GM21447 (cell line): ENCODE data around the gene DENND2C.
"Not testable (repeated sequence)": the region's sequence is repeated elsewhere in the genome, so short reads cannot be mapped to it uniquely, and the experiment has no call there.

Source experiments
- ATAC-seq: cut with Tn5 transposase; IDR thresholded peaks from one replicate; pipeline ENCODE4 v1.9.1; 2021; ENCODE audit not compliant: unreplicated experiment

The DENND2C gene

DNA sequence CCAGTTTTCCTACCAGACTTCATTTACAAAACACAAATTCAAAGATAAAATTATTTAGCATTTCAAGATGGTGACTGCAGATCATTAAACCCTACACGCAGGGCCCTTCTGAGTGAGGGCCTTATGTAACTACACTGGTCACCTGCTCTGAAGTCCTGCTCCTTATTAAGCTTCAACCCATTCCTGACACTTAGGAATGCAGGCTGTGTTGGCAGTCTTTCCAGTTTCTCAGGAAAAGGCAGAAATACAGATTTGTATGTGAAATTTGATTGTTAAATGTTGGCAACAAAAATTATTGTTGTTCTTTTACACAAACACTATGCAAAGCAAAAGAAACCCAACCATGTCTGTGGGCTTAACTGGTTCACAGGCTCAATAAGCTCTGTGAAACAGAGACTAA, 62.6 kb downstream of the DENND2C start:
- ATAC-seq: no peak

DNA sequence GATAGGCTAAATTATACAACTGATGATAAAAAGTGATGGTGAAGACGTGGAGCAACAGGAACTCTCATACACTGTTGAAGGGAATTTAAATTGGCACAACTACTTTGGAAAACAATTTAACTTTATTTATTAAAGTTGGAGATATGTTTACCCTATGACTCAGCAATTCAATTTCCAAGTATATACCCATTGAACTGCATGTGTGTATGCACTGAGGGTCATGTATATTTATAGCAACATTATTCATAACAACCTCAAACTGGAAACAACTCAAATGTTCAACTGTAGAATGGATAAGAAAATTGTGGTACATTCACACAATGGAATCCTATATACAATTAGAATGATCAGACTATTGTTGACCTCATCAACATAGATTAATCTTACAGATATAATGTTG, 71.9 kb downstream of the DENND2C start:
- ATAC-seq: no peak

- ATAC-seq: no peak
Measured at GRCh38 chr1:114595602-114596001, 74.2 kb downstream of the DENND2C start.

- ATAC-seq: no peak
Measured at GRCh38 chr1:114594046-114594445, 75.8 kb downstream of the DENND2C start.

GRCh38 chr1:114589122-114589521, 80.7 kb downstream of the DENND2C start:
- no peak for ATAC-seq

- no peak for ATAC-seq
Measured at GRCh38 chr1:114588196-114588689, 81.6 kb downstream of the DENND2C start.

GRCh38 chr1:114587203-114587991, 82.5 kb downstream of the DENND2C start:
- no peak for ATAC-seq

- no peak for ATAC-seq
Measured at GRCh38 chr1:114586513-114587047, 83.3 kb downstream of the DENND2C start.

GRCh38 chr1:114585231-114585630, 84.6 kb downstream of the DENND2C start:
- no peak for ATAC-seq

GRCh38 chr1:114581335-114582287, 88.2 kb downstream of the DENND2C start, which contains the start of gene BCAS2:
Gene BCAS2 (minus strand): TSS chr1:114581615. CDS start chr1:114581591, 24 bp downstream.
- peak; percentile 99 for ATAC-seq

DNA sequence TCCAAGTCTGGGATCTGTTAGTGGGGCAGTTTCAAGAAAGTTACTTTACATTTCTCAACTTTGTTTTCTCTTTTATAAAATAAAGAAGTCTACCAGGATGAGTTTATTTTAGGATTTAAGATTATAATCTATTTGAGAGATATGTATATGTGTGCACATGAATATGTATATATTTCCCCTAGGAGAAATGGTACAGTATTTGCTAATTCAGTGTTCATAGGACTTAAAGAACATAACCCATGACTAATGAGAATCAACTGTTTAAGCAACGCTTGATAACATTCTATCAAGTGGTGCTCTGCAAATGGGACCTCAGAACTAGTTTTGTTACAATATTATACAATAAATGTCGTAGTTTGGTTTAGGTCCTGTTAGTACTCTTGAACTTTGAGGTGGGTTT, 95.5 kb downstream of the DENND2C start:
- ATAC-seq: no peak

DNA sequence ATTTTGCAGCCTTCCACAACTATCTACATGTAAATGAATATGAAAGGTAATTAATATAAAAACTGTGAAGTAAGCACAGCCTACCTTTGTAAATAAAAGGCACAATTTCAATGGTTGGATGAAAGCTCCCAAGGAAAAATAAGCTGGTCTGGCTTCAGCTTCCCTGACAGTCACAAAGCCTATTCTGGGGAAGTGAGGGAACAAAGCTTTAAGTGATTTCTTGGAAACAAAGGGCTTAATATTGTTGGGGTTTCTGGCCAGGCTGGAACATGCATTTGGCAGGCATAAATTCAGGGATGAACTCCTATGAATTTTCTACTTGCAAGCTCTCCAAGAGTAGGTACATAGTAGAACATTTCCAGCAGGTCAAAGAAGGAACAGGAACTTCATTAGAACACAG, 105.7 kb downstream of the DENND2C start:
- ATAC-seq: no peak

DNA sequence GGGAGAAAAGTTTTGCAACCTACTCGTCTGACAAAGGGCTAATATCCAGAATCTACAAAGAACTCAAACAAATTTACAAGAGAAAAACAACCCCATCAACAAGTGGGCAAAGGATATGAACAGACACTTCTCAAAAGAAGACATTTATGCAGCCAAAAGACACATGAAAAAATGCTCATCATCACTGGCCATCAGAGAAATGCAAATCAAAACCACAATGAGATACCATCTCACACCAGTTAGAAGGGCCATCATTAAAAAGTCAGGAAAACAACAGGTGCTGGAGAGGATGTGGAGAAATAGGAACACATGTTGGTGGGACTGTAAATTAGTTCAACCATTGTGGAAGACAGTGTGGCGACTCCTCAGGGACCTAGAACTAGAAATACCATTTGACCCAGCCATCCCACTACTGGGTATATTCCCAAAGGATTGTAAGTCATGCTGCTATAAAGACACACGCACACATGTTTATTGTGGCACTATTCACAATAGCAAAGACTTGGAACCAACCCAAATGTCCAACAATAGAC, 106.8 kb downstream of the DENND2C start:
- ATAC-seq: not testable (repeated sequence)

- no peak for ATAC-seq
Measured at GRCh38 chr1:114561333-114561732, 108.5 kb downstream of the DENND2C start.

DNA sequence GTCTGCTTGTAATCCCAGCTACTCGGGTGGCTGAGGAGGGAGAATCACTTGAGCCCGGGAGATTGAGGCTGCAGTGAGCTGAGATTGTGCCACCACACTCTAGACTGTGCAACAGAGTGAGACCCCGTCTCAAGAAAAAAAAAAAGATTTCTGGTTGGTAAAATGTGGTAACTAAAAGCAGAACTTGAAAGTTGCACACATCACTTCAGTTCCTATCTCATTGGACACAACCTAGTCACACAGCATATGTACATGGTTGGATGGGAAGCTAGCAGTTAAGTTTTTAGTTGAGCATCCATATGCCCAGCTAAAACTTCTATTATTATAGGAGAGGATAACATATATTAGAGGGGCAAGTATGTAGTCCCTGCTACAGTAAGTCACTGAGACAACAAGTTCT, 110.5 kb downstream of the DENND2C start:
- ATAC-seq: no peak

DNA sequence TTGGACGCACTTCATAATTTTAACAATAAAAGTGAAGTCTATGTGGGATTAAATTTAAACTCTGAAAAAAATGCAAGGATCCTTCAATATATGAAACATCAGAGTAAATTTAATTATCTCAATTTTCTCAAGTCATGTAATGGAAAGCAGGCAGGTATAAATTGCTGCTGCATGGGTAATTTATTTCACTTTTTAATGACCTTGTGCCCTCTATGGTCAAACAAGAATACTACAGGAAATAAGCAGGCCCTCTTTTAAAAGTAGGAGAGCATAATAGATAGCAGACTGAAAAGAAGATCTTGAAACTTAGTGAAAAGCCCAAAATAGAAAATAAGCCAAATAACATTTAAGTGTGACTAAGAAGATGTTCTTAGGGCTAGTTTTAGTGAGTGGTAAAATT, 111.3 kb downstream of the DENND2C start:
- ATAC-seq: no peak

- no peak for ATAC-seq
Measured at GRCh38 chr1:114554577-114554976, 115.3 kb downstream of the DENND2C start.

- no peak for ATAC-seq
Measured at GRCh38 chr1:114552106-114552639, 117.7 kb downstream of the DENND2C start.

DNA sequence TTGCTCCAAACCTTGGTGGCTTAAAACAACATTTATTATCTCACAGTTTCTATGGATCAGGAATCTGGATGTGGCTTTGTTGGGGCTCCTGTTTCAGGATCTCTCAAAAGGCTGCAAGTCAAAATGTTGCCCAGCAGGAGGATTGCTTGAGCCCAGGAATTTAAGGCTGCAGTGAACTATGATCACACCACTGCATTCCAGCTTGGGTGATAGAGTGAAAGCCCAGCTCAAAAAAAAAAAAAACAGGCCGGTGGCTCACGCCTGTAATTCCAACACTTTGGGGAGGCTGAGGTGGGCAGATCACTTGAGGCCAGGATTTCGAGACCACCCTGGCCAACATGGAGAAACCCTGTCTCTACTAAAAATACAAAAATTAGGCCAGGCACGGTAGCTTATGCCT, 118.4 kb downstream of the DENND2C start:
- ATAC-seq: no peak

GRCh38 chr1:114550336-114550735, 119.5 kb downstream of the DENND2C start:
- no peak for ATAC-seq

- no peak for ATAC-seq
Measured at GRCh38 chr1:114549137-114549536, 120.7 kb downstream of the DENND2C start.
